ENCODE results near the gene PRH2. TPM values are rescaled to one million over a fixed set of nuclear protein-coding genes. Genes with fewer than 3 reads are reported as not detected.

Gene PRH2
- polyA plus RNA-seq, 1 of the 3 experiments (the other 2 are of a cell fraction), result not detected

GRCh38 chr12:10900972-10901371 lies 28.1 kb upstream of the PRH2 start:
- H3F3A ChIP-seq (replicated peaks; ENCODE audit: insufficient read depth), result no peaks in the 10 kb centered on the region
- peaks cover 0 to 16% of the 10 kb centered on the region in 2 experiments for H3K36me3 ChIP-seq (replicated peaks in 1 of 2; ENCODE audit: control insufficient read depth in 1 of 2, insufficient read depth in 2 of 2, low read length in 1 of 2)
- H3K4me1 ChIP-seq (ENCODE audit: control insufficient read depth in 1 of 2, insufficient read depth in 2 of 2, low read depth in 1 of 2, low read length in 1 of 2), result no peaks in the 10 kb centered on the region
- TF ChIP-seq NFIC (IDR thresholded peaks at IDR 0.05; ENCODE audit: borderline replicate concordance) (no peak), IRF3 (IDR thresholded peaks at IDR 0.05; ENCODE audit: low read depth, low read length) (no peak), TEAD4 (IDR thresholded peaks at IDR 0.05; ENCODE audit: borderline replicate concordance, insufficient read depth) (no peak), RAD21 (IDR thresholded peaks at IDR 0.05; ENCODE audit: low read length) (no peak), SMC3 (IDR thresholded peaks at IDR 0.05; ENCODE audit: low read depth, low read length) (no peak), CHD2 (IDR thresholded peaks at IDR 0.05; ENCODE audit: low read length, partially characterized antibody) (no peak), FOSL2 (IDR thresholded peaks at IDR 0.05; ENCODE audit: borderline replicate concordance, low read depth) (no peak), MEF2A (IDR thresholded peaks at IDR 0.05; ENCODE audit: borderline replicate concordance, low read depth) (no peak), JUND (IDR thresholded peaks at IDR 0.05) (no peak), USF2 (IDR thresholded peaks at IDR 0.05; ENCODE audit: borderline replicate concordance, low read depth, low read length) (no peak), SIN3A (IDR thresholded peaks at IDR 0.05; ENCODE audit: borderline replicate concordance, low read depth, low read length) (no peak)
- H3K4me2 ChIP-seq, result no peak overlapping the region
- POLR2A ChIA-PET, result no interaction called here
- no peak overlapping the region for H3K4me3 ChIP-seq (ENCODE audit: low read depth in 2 of 2, low read length in 1 of 2)
- H2AFZ ChIP-seq (ENCODE audit: low read depth), result no peak overlapping the region
- WGBS (ENCODE audit: low lambda C conversion rate), result 78% methylated on average over 1 of the region's 1 CpG
- no peak overlapping the region for H3K9ac ChIP-seq
- no peaks in the 10 kb centered on the region for H3K27me3 ChIP-seq (ENCODE audit: insufficient read depth)
- no peaks in the 10 kb centered on the region for H4K20me1 ChIP-seq (ENCODE audit: insufficient read depth)
- DNase-seq, result no peak
- peaks cover 12% of the 10 kb centered on the region; the same call in 1 of the 2 replicates for H3K9me3 ChIP-seq
- no peaks in the 10 kb centered on the region for H3K9me2 ChIP-seq
- H3K27ac ChIP-seq (ENCODE audit: low read depth in 2 of 2, low read length in 1 of 2), result no peak overlapping the region
- H3K79me2 ChIP-seq (ENCODE audit: insufficient read depth), result peaks cover 9% of the 10 kb centered on the region; the same call in 1 of the 2 replicates
- CTCF ChIA-PET, result no interaction called here

GRCh38 chr12:10901427-10901826 lies 27.6 kb upstream of the PRH2 start:
- H3K9me2 ChIP-seq, result no peaks in the 10 kb centered on the region
- H2AFZ ChIP-seq (ENCODE audit: low read depth), result no peak overlapping the region
- no peaks in the 10 kb centered on the region for H4K20me1 ChIP-seq (ENCODE audit: insufficient read depth)
- no peak overlapping the region for H3K4me2 ChIP-seq
- no peaks in the 10 kb centered on the region for H3K4me1 ChIP-seq (ENCODE audit: control insufficient read depth in 1 of 2, insufficient read depth in 2 of 2, low read depth in 1 of 2, low read length in 1 of 2)
- WGBS (ENCODE audit: low lambda C conversion rate), result 100% methylated on average over 1 of the region's 1 CpG
- ChIA-PET CTCF (no interaction called here), POLR2A (no interaction called here)
- DNase-seq, result no peak
- H3K4me3 ChIP-seq (ENCODE audit: low read depth in 2 of 2, low read length in 1 of 2), result no peak overlapping the region
- H3F3A ChIP-seq (replicated peaks; ENCODE audit: insufficient read depth), result no peaks in the 10 kb centered on the region
- peaks cover 12% of the 10 kb centered on the region; the same call in 1 of the 2 replicates for H3K9me3 ChIP-seq
- H3K79me2 ChIP-seq (ENCODE audit: insufficient read depth), result peaks cover 9% of the 10 kb centered on the region; the same call in 1 of the 2 replicates
- no peaks in the 10 kb centered on the region for H3K27me3 ChIP-seq (ENCODE audit: insufficient read depth)
- peaks cover 0 to 16% of the 10 kb centered on the region in 2 experiments for H3K36me3 ChIP-seq (replicated peaks in 1 of 2; ENCODE audit: control insufficient read depth in 1 of 2, insufficient read depth in 2 of 2, low read length in 1 of 2)
- no peak for TF ChIP-seq GATA2 (CRISPR knock-in tag; IDR thresholded peaks at IDR 0.05)
- no peak overlapping the region for H3K27ac ChIP-seq (ENCODE audit: low read depth in 2 of 2, low read length in 1 of 2)
- no peak overlapping the region for H3K9ac ChIP-seq

Measured in SK-N-SH (cell line).